HL-60/S4 (cell line): ENCODE measurements around the gene MPEG1.

Experiments
- in situ Hi-C: fragments of 300-500 bp; cut with MboI; formaldehyde crosslinking; loops from 2 replicates; pipeline ENCODE4 v1.14.3; 2022; ENCODE audit warnings: low sequenced_read_pairs

Gene MPEG1

GRCh38 chr11:59219836-59220235 is 7.1 kb upstream of the MPEG1 start:
- in situ Hi-C loops = no loop called here

- in situ Hi-C loops = no loop called here
Observed at GRCh38 chr11:59218893-59219292, 6.2 kb upstream of the MPEG1 start.

GRCh38 chr11:59218319-59218718 is 5.6 kb upstream of the MPEG1 start:
- in situ Hi-C loops = no loop called here

- in situ Hi-C loops = no loop called here
Observed at GRCh38 chr11:59216641-59217564, 4.2 kb upstream of the MPEG1 start.

- in situ Hi-C loops = no loop called here
Observed at GRCh38 chr11:59214141-59214893, 1.6 kb upstream of the MPEG1 start.

- in situ Hi-C loops = no loop called here
Observed at GRCh38 chr11:59212222-59212621, 505 bp downstream of the MPEG1 start.

GRCh38 chr11:59208956-59209355 is 3.8 kb downstream of the MPEG1 start:
- in situ Hi-C loops = no loop called here

GRCh38 chr11:59207988-59208451 is 4.7 kb downstream of the MPEG1 start:
- in situ Hi-C loops = no loop called here

- in situ Hi-C loops = no loop called here
Observed at GRCh38 chr11:59206635-59207034, 6.1 kb downstream of the MPEG1 start.

GRCh38 chr11:59205648-59206047 is 7.1 kb downstream of the MPEG1 start:
- in situ Hi-C loops = no loop called here

GRCh38 chr11:59204746-59205145 is 8.0 kb downstream of the MPEG1 start:
- in situ Hi-C loops = no loop called here

- in situ Hi-C loops = no loop called here
Observed at GRCh38 chr11:59201353-59201752, 11.4 kb downstream of the MPEG1 start.

GRCh38 chr11:59200423-59200746 is 12.3 kb downstream of the MPEG1 start:
- in situ Hi-C loops = no loop called here

GRCh38 chr11:59199546-59200422 is 12.9 kb downstream of the MPEG1 start:
- in situ Hi-C loops = no loop called here

GRCh38 chr11:59198726-59199125 is 14.0 kb downstream of the MPEG1 start:
- in situ Hi-C loops = no loop called here

GRCh38 chr11:59197991-59198390 is 14.7 kb downstream of the MPEG1 start:
- in situ Hi-C loops = no loop called here

GRCh38 chr11:59196777-59197176 is 15.9 kb downstream of the MPEG1 start:
- in situ Hi-C loops = no loop called here

GRCh38 chr11:59195586-59195985 is 17.1 kb downstream of the MPEG1 start:
- in situ Hi-C loops = no loop called here

GRCh38 chr11:59193587-59194130 is 19.1 kb downstream of the MPEG1 start:
- in situ Hi-C loops = no loop called here

GRCh38 chr11:59192446-59193020 is 20.2 kb downstream of the MPEG1 start:
- in situ Hi-C loops = no loop called here
